Neural crest cell (in vitro differentiated cells): ENCODE data around the gene OR10G6. TPM values are rescaled to one million over a fixed set of nuclear protein-coding genes. Genes with fewer than 3 reads are reported as not detected.

Source experiments
- DNase-seq: peaks from one replicate; pipeline ENCODE4 v3.0.0; 2021; ENCODE audit warnings: low read depth, mixed read lengths, low spot score
- H3K27ac Mint-ChIP-seq: one replicate; pipeline ENCODE4 v1.8.0; 2021; ENCODE audit warnings: mild to moderate bottlenecking, mixed read lengths; ENCODE audit not compliant: unreplicated experiment
- H3K27me3 Mint-ChIP-seq: 2 replicates; pipeline ENCODE4 v1.8.0; 2021; ENCODE audit warnings: low read depth, mild to moderate bottlenecking, mixed read lengths
- H3K36me3 Mint-ChIP-seq: 2 replicates; pipeline ENCODE4 v1.8.0; 2021; ENCODE audit warnings: low read depth, mild to moderate bottlenecking, mixed read lengths
- H3K4me1 Mint-ChIP-seq: 2 replicates; pipeline ENCODE4 v1.8.0; 2021; ENCODE audit warnings: mixed read lengths
- H3K4me3 Mint-ChIP-seq: one replicate; pipeline ENCODE4 v1.8.0; 2021; ENCODE audit warnings: mild to moderate bottlenecking, mixed read lengths
- H3K9me3 Mint-ChIP-seq: 2 replicates; pipeline ENCODE4 v1.8.0; 2021; ENCODE audit warnings: mixed read lengths
- total RNA-seq: library from RNA; stranded (reverse); gene quantifications from 2 replicates; pipeline ENCODE4 v1.2.1, GENCODE V29; 2021
- TF ChIP-seq, protein P1 (sequence below): fragments of 200-600 bp; sonication (generic); conservative IDR thresholded peaks from 2 replicates; pipeline ENCODE4 v1.5.0; 2021; ENCODE audit warnings: antibody characterized with exemption, mild to moderate bottlenecking

The OR10G6 gene
- total RNA-seq, 1 donor from 2014 or later = not detected

DNA sequence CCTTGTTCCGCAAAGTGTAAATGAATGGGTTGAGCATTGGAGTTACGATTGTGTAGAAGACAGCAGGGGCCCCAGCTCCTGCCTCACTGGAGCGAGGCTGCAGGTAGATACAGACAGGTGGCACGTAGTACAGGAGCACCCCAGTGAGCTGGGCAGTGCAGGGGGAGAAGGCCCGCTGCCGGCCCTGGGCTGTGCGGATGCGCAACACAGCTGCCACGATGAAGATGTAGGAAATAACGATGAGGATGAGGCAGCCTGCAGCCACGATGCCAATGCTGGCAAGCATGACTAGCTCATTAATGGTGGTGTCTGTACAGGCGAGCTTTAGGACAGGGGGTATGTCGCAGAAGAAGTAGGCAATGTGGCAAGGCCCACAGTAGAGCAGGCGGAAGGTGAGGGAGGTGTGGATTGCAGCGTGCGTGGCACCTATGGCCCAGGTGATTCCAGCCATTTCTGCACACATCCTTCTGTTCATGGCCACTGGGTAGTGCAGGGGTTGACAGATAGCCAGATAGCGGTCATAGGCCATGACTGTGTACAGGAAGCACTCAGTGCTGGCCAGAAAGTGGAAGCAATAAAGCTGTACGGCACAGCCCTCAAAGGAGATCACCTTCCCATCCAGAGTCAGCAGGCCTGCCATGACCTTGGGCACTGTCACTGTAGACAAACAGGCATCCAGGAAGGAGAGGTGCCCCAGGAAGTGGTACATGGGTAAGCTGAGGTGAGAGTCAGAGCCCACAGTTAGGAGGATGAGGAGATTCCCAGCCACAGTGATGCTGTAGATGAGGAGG lies 18.0 kb downstream of the OR10G6 start:
- TF ChIP-seq, protein P1, sequence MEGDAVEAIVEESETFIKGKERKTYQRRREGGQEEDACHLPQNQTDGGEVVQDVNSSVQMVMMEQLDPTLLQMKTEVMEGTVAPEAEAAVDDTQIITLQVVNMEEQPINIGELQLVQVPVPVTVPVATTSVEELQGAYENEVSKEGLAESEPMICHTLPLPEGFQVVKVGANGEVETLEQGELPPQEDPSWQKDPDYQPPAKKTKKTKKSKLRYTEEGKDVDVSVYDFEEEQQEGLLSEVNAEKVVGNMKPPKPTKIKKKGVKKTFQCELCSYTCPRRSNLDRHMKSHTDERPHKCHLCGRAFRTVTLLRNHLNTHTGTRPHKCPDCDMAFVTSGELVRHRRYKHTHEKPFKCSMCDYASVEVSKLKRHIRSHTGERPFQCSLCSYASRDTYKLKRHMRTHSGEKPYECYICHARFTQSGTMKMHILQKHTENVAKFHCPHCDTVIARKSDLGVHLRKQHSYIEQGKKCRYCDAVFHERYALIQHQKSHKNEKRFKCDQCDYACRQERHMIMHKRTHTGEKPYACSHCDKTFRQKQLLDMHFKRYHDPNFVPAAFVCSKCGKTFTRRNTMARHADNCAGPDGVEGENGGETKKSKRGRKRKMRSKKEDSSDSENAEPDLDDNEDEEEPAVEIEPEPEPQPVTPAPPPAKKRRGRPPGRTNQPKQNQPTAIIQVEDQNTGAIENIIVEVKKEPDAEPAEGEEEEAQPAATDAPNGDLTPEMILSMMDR = no peak
- Mint-ChIP-seq H3K36me3 (no peaks in the 10 kb centered on the region), H3K9me3 (peaks cover 4% of the 10 kb centered on the region), H3K27me3 (no peaks in the 10 kb centered on the region), H3K27ac (peak overlapping the region; percentile 43), H3K4me1 (peaks cover 19% of the 10 kb centered on the region), H3K4me3 (no peak overlapping the region)
- DNase-seq = no peak

DNA sequence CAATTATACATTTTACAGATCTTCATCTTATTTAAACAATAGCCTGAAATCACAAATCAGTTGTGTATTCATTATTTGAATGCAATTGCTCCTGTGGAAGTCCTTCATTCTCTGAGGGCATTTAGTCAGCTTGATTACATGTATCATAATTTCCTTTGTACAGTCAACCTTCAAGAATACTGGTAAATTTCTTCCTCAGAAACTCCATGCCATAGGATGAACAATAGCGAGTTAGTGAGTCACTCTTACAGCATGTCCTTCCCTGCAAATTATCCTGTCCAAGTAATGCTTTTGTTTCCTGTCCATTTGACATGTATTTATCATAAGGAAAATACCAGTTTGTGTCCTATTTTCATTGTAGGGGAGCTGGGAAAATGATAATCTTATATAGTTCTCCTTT lies 21.1 kb downstream of the OR10G6 start:
- H3K4me1 Mint-ChIP-seq = no peaks in the 10 kb centered on the region
- no peaks in the 10 kb centered on the region for H3K27me3 Mint-ChIP-seq
- TF ChIP-seq, protein P1 = no peak

DNA sequence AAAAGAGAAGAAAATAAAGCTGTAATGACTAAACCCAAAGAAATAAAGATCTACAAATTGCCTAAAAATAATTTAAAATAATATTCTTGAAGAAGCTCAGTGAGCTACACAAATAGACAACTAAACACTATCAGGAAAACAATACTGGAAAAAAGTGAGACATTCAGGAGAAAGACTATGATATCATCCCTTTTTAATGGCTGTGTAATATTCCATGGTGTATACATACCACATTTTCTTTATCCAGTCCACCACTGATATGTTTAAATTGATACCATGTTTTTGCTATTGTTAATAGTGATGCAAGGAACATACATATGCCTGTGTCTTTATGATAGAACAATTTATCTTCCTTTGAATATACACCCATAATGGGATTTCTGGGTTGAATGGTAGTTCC lies 38.2 kb downstream of the OR10G6 start:
- no peak overlapping the region for H3K4me3 Mint-ChIP-seq
- TF ChIP-seq, protein P1 = no peak
- peaks cover 14% of the 10 kb centered on the region for H3K9me3 Mint-ChIP-seq
- no peak for DNase-seq
- H3K27ac Mint-ChIP-seq = no peak overlapping the region
- no peaks in the 10 kb centered on the region for H3K4me1 Mint-ChIP-seq
- H3K27me3 Mint-ChIP-seq = peaks cover 17% of the 10 kb centered on the region
- H3K36me3 Mint-ChIP-seq = no peaks in the 10 kb centered on the region

More for the DNA sequence above, 21.1 kb downstream of the OR10G6 start:
- no peak overlapping the region for H3K27ac Mint-ChIP-seq
- peaks cover 3% of the 10 kb centered on the region for H3K9me3 Mint-ChIP-seq
- no peak for DNase-seq
- no peaks in the 10 kb centered on the region for H3K36me3 Mint-ChIP-seq
- no peak overlapping the region for H3K4me3 Mint-ChIP-seq

DNA sequence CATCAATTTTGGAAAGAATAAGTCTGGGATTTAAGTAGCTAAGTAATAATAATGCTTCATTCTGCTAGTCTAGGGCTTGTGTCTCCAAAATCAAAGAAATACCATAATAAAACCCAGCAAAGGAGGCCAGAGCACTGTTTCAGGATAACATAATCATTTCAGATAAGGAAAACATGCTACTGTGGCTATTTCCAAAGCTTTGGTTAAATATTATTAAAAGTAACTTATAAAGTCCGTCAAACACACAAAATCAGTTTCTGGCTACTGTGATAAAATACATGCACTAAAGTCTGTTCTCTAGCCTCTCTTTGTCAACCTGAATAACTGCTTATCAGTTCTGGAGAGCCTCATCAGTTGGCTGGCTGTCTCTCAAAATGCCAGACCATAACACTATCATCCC lies 49.8 kb downstream of the OR10G6 start:
- TF ChIP-seq, protein P1 = no peak
- Mint-ChIP-seq H3K9me3 (no peaks in the 10 kb centered on the region), H3K4me1 (no peaks in the 10 kb centered on the region), H3K27ac (no peak overlapping the region), H3K27me3 (peaks cover 3% of the 10 kb centered on the region), H3K4me3 (no peak overlapping the region), H3K36me3 (no peaks in the 10 kb centered on the region)
- no peak for DNase-seq

Other genes starting within 250 kb of the OR10G6 start
- not detected in 2 replicates for gene OR6X1, start 240.6 kb downstream of the OR10G6 start, total RNA-seq
- gene OR6M1, start 188.8 kb downstream of the OR10G6 start, total RNA-seq = not detected in 2 replicates
- gene TMEM225, start 109.5 kb downstream of the OR10G6 start, total RNA-seq = not detected in 2 replicates
- not detected in 2 replicates for gene OR8D4, start 93.0 kb downstream of the OR10G6 start, total RNA-seq
- not detected in 2 replicates for gene OR4D5, start 55.5 kb downstream of the OR10G6 start, total RNA-seq
- not detected in 2 replicates for gene OR6T1, start 51.3 kb downstream of the OR10G6 start, total RNA-seq
- not detected in 2 replicates for gene OR10S1, start 17.4 kb downstream of the OR10G6 start, total RNA-seq
- not detected in 2 replicates for gene OR10G4, start 17.8 kb upstream of the OR10G6 start, total RNA-seq
- not detected in 2 replicates for gene OR10G9, start 27.9 kb upstream of the OR10G6 start, total RNA-seq
- not detected in 2 replicates for gene OR10G8, start 31.6 kb upstream of the OR10G6 start, total RNA-seq
- not detected in 2 replicates for gene OR10G7, start 46.2 kb upstream of the OR10G6 start, total RNA-seq
- 6.1 and 6.4 TPM in 2 replicates for gene VWA5A, start 120.3 kb upstream of the OR10G6 start, total RNA-seq
- gene OR10D3, start 188.2 kb upstream of the OR10G6 start, total RNA-seq = not detected in 2 replicates
- gene OR8G1, start 245.9 kb upstream of the OR10G6 start, total RNA-seq = not detected in 2 replicates